Measurements from ENCODE around the gene PACRG. TPM values are rescaled to one million over a fixed set of nuclear protein-coding genes. Genes with fewer than 3 reads are reported as not detected.

PACRG gene
- polyA plus RNA-seq, 1 donor (not counting 4 experiments of a cell fraction or from before 2014, with no cell fraction given): 0.31 TPM

GRCh38 chr6:163284151-163284550 is 556.4 kb downstream of the PACRG start:
- FAIRE-seq (no peak), DNase-seq (ENCODE audit: low read depth, low spot score) (no peak)
- Histone ChIP-seq H3K9ac (ENCODE audit: control insufficient read depth, extremely low read depth, insufficient read depth, low read length) (no peak overlapping the region), H3K4me2 (ENCODE audit: control insufficient read depth, extremely low read depth, insufficient read depth, low read depth, low read length) (no peak overlapping the region), H3K9me1 (ENCODE audit: control insufficient read depth, extremely low read depth, insufficient read depth, low read length) (no peaks in the 10 kb centered on the region), H3K4me3 (ENCODE audit: control insufficient read depth in 2 of 3, extremely low read depth in 1 of 3, insufficient read depth in 2 of 3, low read depth in 1 of 3, low read length in 3 of 3) (no peak overlapping the region), H3K4me1 (ENCODE audit: control insufficient read depth, extremely low read depth, insufficient read depth, low read length) (no peaks in the 10 kb centered on the region), H2AFZ (ENCODE audit: control insufficient read depth, low read length) (no peak overlapping the region), H4K20me1 (ENCODE audit: control insufficient read depth, extremely low read depth, insufficient read depth, low read length) (no peaks in the 10 kb centered on the region), H3K27ac (ENCODE audit: control insufficient read depth, insufficient read depth, low read length) (no peak overlapping the region), H3K27me3 (ENCODE audit: control insufficient read depth, extremely low read depth, insufficient read depth, low read length) (no peaks in the 10 kb centered on the region), H3K9me3 (ENCODE audit: control insufficient read depth, low read depth, low read length) (no peaks in the 10 kb centered on the region), H3K36me3 (ENCODE audit: control insufficient read depth in 2 of 2, extremely low read depth in 1 of 2, insufficient read depth in 2 of 2, low read length in 2 of 2) (no peaks in the 10 kb centered on the region), H3K79me2 (ENCODE audit: control insufficient read depth, insufficient read depth, low read length) (no peaks in the 10 kb centered on the region)
- TF ChIP-seq CTCF (optimal IDR thresholded peaks at IDR 0.05 in 1 of 3, IDR thresholded peaks at IDR 0.05 in 1 of 3, conservative IDR thresholded peaks at IDR 0.05 in 1 of 3; ENCODE audit: extremely low read depth in 1 of 3, insufficient read depth in 2 of 3, low read length in 3 of 3): no peak
- no peak for TF ChIP-seq EZH2 (IDR thresholded peaks at IDR 0.05; ENCODE audit: low read length)
- dilution Hi-C loops (cut with MboI; ENCODE audit: extremely low pct_ligation_motif_present, low sequenced_read_pairs): no loop called here

- FAIRE-seq (no peak), DNase-seq (ENCODE audit: low read depth, low spot score) (no peak)
- Histone ChIP-seq H3K4me2 (ENCODE audit: control insufficient read depth, extremely low read depth, insufficient read depth, low read depth, low read length) (no peak overlapping the region), H2AFZ (ENCODE audit: control insufficient read depth, low read length) (no peak overlapping the region), H3K9ac (ENCODE audit: control insufficient read depth, extremely low read depth, insufficient read depth, low read length) (no peak overlapping the region), H3K9me3 (ENCODE audit: control insufficient read depth, low read depth, low read length) (no peaks in the 10 kb centered on the region), H4K20me1 (ENCODE audit: control insufficient read depth, extremely low read depth, insufficient read depth, low read length) (no peaks in the 10 kb centered on the region), H3K4me3 (ENCODE audit: control insufficient read depth in 2 of 3, extremely low read depth in 1 of 3, insufficient read depth in 2 of 3, low read depth in 1 of 3, low read length in 3 of 3) (no peak overlapping the region), H3K27me3 (ENCODE audit: control insufficient read depth, extremely low read depth, insufficient read depth, low read length) (no peaks in the 10 kb centered on the region), H3K4me1 (ENCODE audit: control insufficient read depth, extremely low read depth, insufficient read depth, low read length) (no peaks in the 10 kb centered on the region), H3K36me3 (ENCODE audit: control insufficient read depth in 2 of 2, extremely low read depth in 1 of 2, insufficient read depth in 2 of 2, low read length in 2 of 2) (no peaks in the 10 kb centered on the region), H3K79me2 (ENCODE audit: control insufficient read depth, insufficient read depth, low read length) (no peaks in the 10 kb centered on the region), H3K9me1 (ENCODE audit: control insufficient read depth, extremely low read depth, insufficient read depth, low read length) (no peaks in the 10 kb centered on the region), H3K27ac (ENCODE audit: control insufficient read depth, insufficient read depth, low read length) (no peak overlapping the region)
- dilution Hi-C loops (cut with MboI; ENCODE audit: extremely low pct_ligation_motif_present, low sequenced_read_pairs): no loop called here
- TF ChIP-seq CTCF (optimal IDR thresholded peaks at IDR 0.05 in 1 of 3, IDR thresholded peaks at IDR 0.05 in 1 of 3, conservative IDR thresholded peaks at IDR 0.05 in 1 of 3; ENCODE audit: extremely low read depth in 1 of 3, insufficient read depth in 2 of 3, low read length in 3 of 3) (no peak), EZH2 (IDR thresholded peaks at IDR 0.05; ENCODE audit: low read length) (no peak)
These were observed 557.9 kb downstream of the PACRG start for GRCh38 chr6:163285691-163286090.
